Stomach (tissue), 9 donors: ENCODE data around the gene TRDMT1. TPM values are rescaled to one million over a fixed set of nuclear protein-coding genes. Genes with fewer than 3 reads are reported as not detected.

Experiments
- DNase-seq, 2 donors: peaks; one replicate each; pipeline versions ENCODE4 v3.0.0 to v3.0.0-alpha.2; 2013 to 2019
- H3K27ac ChIP-seq, 5 donors: fragments of 200-600 bp in 4 of 5; sonication (generic) in 4 of 5; one replicate each; pipeline ENCODE4 v1.5.1; 2013 to 2019; ENCODE audit warnings: mild to moderate bottlenecking in 1 of 5, moderate library complexity in 1 of 5
- H3K27me3 ChIP-seq, 3 donors: fragments of 200-600 bp; sonication (generic); one replicate each; pipeline ENCODE4 v1.5.1; 2017 to 2019; ENCODE audit warnings: mixed run types in 1 of 3
- H3K36me3 ChIP-seq, 4 donors: fragments of 200-600 bp; sonication (generic); 1 replicate in 3 of 4; 2 replicates in 1 of 4; pipeline ENCODE4 v1.5.1; 2016 to 2019
- H3K4me1 ChIP-seq, 4 donors: fragments of 200-600 bp; sonication (generic); one replicate each; pipeline ENCODE4 v1.5.1; 2016 to 2019
- H3K4me3 ChIP-seq, 4 donors: fragments of 200-600 bp; sonication (generic) in 3 of 4; one replicate each; pipeline ENCODE4 v1.5.1; 2016 to 2019; ENCODE audit warnings: mild to moderate bottlenecking in 1 of 4
- H3K9me3 ChIP-seq, 4 donors: fragments of 200-600 bp; sonication (generic); one replicate each; pipeline ENCODE4 v1.5.1; 2016 to 2019
- CTCF ChIP-seq, 7 experiments: fragments of 450-650 bp in 4 of 7; fragments of 200-600 bp in 3 of 7; sonication (generic) in 3 of 7; IDR thresholded peaks; one replicate each; pipeline ENCODE4 v1.5.1; 2016 to 2019; ENCODE audit warnings: antibody characterized with exemption in 7 of 7, control low read depth in 2 of 7, mild to moderate bottlenecking in 1 of 7
- EP300 ChIP-seq: sonication (generic); formaldehyde crosslinking; IDR thresholded peaks from one replicate; pipeline ENCODE4 v1.6.1; 2017; ENCODE audit warnings: antibody characterized with exemption
- POLR2A ChIP-seq, 4 donors: fragments of 450-650 bp; IDR thresholded peaks; one replicate each; pipeline ENCODE4 v1.6.1; 2016; ENCODE audit warnings: antibody characterized with exemption in 4 of 4, control low read depth in 2 of 4, mild to moderate bottlenecking in 1 of 4, moderate library complexity in 1 of 4
- POLR2AphosphoS5 ChIP-seq, 3 donors: sonication (generic); formaldehyde crosslinking; IDR thresholded peaks; one replicate each; pipeline ENCODE4 v1.6.1; 2016; ENCODE audit warnings: antibody characterized with exemption in 3 of 3
- WGBS, 5 donors: extraction: QIAGEN DNeasy Blood & Tissue Kit in 3 of 5; methylation state at CpG; one replicate each; pipeline versions ENCODE4 v1.1.5 to v1.1.7; 2013 to 2018; 5-methylcytosine and 5-hydroxymethylcytosine counted together
- intact Hi-C: fragments of 100-400 bp; cut with DNase I; formaldehyde crosslinking; loops from one replicate; pipeline ENCODE4 v1.15.1; 2023; ENCODE audit warnings: low total_unique reads
- polyA plus RNA-seq, 3 donors: library from polyadenylated mRNA; stranded (reverse); fragments of 200-250 nt; gene quantifications; one replicate each; pipeline ENCODE4 v1.2.3, GENCODE V29; 2013
- total RNA-seq, 5 donors: library from RNA; depleted of rRNA; stranded (reverse); fragments of >200 nt; gene quantifications; one replicate each; pipeline versions ENCODE4 v1.1.0 to v1.2.3, GENCODE V29; 2014 to 2016
- donor health status: healthy with polysubstance abuse.
- donor health status: Bipolar disorder and iron deficiency.
- donor health status: healthy.

TRDMT1 gene
- total and polyA plus RNA-seq, 8 donors, result 1.4 to 44.9 (median 4.2) TPM

DNA sequence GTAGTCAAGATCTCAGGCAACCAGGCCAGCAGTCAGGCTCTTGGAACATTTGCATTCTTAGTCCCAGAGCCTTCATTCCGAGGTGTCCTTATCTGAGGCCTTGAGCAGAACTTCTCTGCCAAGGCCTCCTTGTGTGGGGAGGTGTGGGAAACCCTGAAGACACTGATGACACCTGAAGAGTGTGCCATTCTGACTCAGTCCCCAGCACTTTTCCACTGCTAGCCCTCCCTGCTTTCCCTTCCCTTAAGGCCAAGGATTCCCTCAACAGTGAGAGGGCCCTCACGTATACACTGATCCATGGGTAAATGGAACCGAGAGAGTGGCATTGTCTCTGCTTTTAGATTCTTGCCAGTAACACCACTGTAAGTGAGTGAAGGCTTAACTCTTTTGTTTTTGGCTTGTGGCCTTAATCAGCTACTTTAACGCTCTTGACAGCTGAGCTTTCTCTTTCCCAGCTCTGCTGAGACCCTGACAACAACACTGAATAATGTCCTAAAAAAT lies 30.3 kb downstream of the TRDMT1 start:
- intact Hi-C loops, result no loop called here
- peaks cover 0 to 7% (median 0%) of the 10 kb centered on the region in 4 donors for H3K4me1 ChIP-seq
- no peak overlapping the region for H3K27ac ChIP-seq
- H3K36me3 ChIP-seq, result no peaks in the 10 kb centered on the region
- no peak for DNase-seq
- 83 to 90% (median 84%) methylated on average over 4 of the region's 4 CpGs for WGBS, 5 donors
- H3K27me3 ChIP-seq, result no peaks in the 10 kb centered on the region
- H3K4me3 ChIP-seq, result no peak overlapping the region
- TF ChIP-seq EP300 (no peak), POLR2AphosphoS5 (IDR thresholded peaks at IDR 0.05) (no peak), CTCF (IDR thresholded peaks at IDR 0.05) (no peak), POLR2A (IDR thresholded peaks at IDR 0.05) (no peak)
- H3K9me3 ChIP-seq, result no peaks in the 10 kb centered on the region

DNA sequence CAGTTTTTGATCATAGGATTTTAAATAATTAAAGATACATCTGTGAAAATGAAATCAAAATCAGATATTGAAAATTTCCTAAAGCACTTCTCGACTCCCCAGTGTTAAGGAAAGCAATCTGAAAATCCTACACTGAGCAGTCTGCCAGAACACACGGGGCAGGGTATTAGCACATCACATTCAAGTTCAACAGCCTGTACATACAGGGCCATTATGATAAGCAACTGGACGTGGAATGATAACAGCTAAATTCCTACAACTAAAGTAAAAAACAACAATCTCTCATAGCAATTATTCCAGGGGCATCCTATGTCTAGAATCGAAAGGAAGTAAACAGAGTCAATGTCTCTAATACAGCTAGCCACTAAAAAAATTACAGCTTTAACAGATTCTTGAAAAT lies 31.7 kb downstream of the TRDMT1 start:
- no peaks in the 10 kb centered on the region for H3K36me3 ChIP-seq
- no peak for TF ChIP-seq POLR2A (IDR thresholded peaks at IDR 0.05)
- TF ChIP-seq EP300, result no peak
- no peak for TF ChIP-seq CTCF (IDR thresholded peaks at IDR 0.05)
- H3K27ac ChIP-seq, result no peak overlapping the region
- DNase-seq, result no peak
- 38 to 61% (median 48%) methylated on average over 4 of the region's 4 CpGs for WGBS, 5 donors
- H3K27me3 ChIP-seq, result no peaks in the 10 kb centered on the region
- no peaks in the 10 kb centered on the region for H3K9me3 ChIP-seq
- no peak overlapping the region for H3K4me3 ChIP-seq
- no peaks in the 10 kb centered on the region for H3K4me1 ChIP-seq
- intact Hi-C loops, result no loop called here

- H3K4me3 ChIP-seq, result no peak overlapping the region
- peaks cover 0 to 4% (median 0%) of the 10 kb centered on the region in 4 donors for H3K4me1 ChIP-seq
- TF ChIP-seq EP300 (no peak), POLR2AphosphoS5 (IDR thresholded peaks at IDR 0.05) (no peak), CTCF (IDR thresholded peaks at IDR 0.05) (no peak), POLR2A (IDR thresholded peaks at IDR 0.05) (no peak)
- intact Hi-C loops, result no loop called here
- DNase-seq, result no peak
- H3K27ac ChIP-seq, result no peak overlapping the region
- 73 to 83% (median 80%) methylated on average over 3 of the region's 3 CpGs for WGBS, 5 donors
- no peaks in the 10 kb centered on the region for H3K27me3 ChIP-seq
- H3K36me3 ChIP-seq, result no peaks in the 10 kb centered on the region
- H3K9me3 ChIP-seq, result no peaks in the 10 kb centered on the region
These were observed 34.8 kb downstream of the TRDMT1 start for GRCh38 chr10:17166699-17167098.

DNA sequence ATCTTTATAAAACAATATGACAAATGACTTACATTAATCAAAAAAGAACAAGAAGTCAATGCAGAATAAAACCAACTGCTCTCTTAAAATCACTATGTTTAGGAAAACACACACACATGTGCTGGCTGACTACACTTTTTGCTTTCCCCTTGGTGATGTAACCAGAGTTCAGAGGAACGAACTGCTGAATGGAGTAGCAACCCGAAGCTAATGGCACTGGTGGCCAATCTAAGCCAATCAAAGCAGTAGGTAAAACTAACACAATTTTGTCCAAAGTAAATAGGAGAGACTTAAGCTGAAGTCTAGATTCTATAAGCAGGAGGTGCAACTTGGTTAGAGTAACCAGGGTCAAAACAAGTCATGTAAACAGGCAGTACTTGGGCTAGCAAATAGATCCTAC lies 38.6 kb downstream of the TRDMT1 start:
- H3K27ac ChIP-seq, result no peak overlapping the region
- no peaks in the 10 kb centered on the region for H3K27me3 ChIP-seq
- DNase-seq, result no peak
- peaks cover 0 to 4% (median 0%) of the 10 kb centered on the region in 4 donors for H3K4me1 ChIP-seq
- H3K9me3 ChIP-seq, result no peaks in the 10 kb centered on the region
- no peak overlapping the region for H3K4me3 ChIP-seq
- intact Hi-C loops, result no loop called here
- TF ChIP-seq POLR2AphosphoS5 (IDR thresholded peaks at IDR 0.05) (no peak), CTCF (IDR thresholded peaks at IDR 0.05) (no peak), EP300 (no peak), POLR2A (IDR thresholded peaks at IDR 0.05) (no peak)
- H3K36me3 ChIP-seq, result no peaks in the 10 kb centered on the region
- 26 to 48% (median 32%) methylated on average over 2 of the region's 2 CpGs for WGBS, 5 donors
